Lung (tissue), 12 donors: ENCODE data around the gene ZFR. TPM values are rescaled to one million over a fixed set of nuclear protein-coding genes. Genes with fewer than 3 reads are reported as not detected.
A peak's percentile ranks its signal among the peaks of the same experiment; 100 is the strongest.

Experiments used
- ATAC-seq: fragments of 200-7000 bp; cut with Tn5 transposase; one replicate; pipeline ENCODE4 v1.9.1; 2020; ENCODE audit warnings: moderate number of reproducible peaks; ENCODE audit not compliant: insufficient read depth, low FRiP score
- DNase-seq, 3 donors: peaks; one replicate each; pipeline ENCODE4 v3.0.0-alpha.2; 2013 to 2017
- H3K27ac ChIP-seq, 2 donors: one replicate each; pipeline ENCODE4 v1.5.1; 2013; ENCODE audit warnings: mild to moderate bottlenecking in 2 of 2, moderate library complexity in 2 of 2, control low read depth in 1 of 2, inconsistent platforms in 1 of 2, low read depth in 1 of 2, low read length in 1 of 2
- H3K27me3 ChIP-seq, 3 donors: one replicate each; pipeline ENCODE4 v1.5.1; 2013; ENCODE audit warnings: low read length in 2 of 3; ENCODE audit not compliant: control insufficient read depth in 3 of 3, insufficient read depth in 3 of 3
- H3K36me3 ChIP-seq, 4 donors: one replicate each; pipeline ENCODE4 v1.5.1; 2013; ENCODE audit warnings: low read length in 4 of 4, mild to moderate bottlenecking in 1 of 4, moderate library complexity in 1 of 4; ENCODE audit not compliant: control insufficient read depth in 4 of 4, insufficient read depth in 4 of 4
- H3K4me1 ChIP-seq, 5 donors: one replicate each; pipeline ENCODE4 v1.5.1; 2013; ENCODE audit warnings: low read length in 5 of 5, mild to moderate bottlenecking in 2 of 5, moderate library complexity in 1 of 5; ENCODE audit not compliant: control insufficient read depth in 5 of 5, insufficient read depth in 5 of 5
- H3K4me3 ChIP-seq: one replicate; pipeline ENCODE4 v1.5.1; 2013; ENCODE audit warnings: mild to moderate bottlenecking, control low read depth, moderate library complexity
- H3K9ac ChIP-seq, 2 donors: one replicate each; pipeline ENCODE4 v1.5.1; 2013; ENCODE audit warnings: low read length in 2 of 2, control low read depth in 1 of 2; ENCODE audit not compliant: insufficient read depth in 1 of 2
- H3K9me3 ChIP-seq, 4 donors: one replicate each; pipeline ENCODE4 v1.5.1; 2013; ENCODE audit warnings: low read length in 3 of 4, mild to moderate bottlenecking in 1 of 4, moderate library complexity in 1 of 4; ENCODE audit not compliant: control insufficient read depth in 4 of 4, insufficient read depth in 3 of 4
- CTCF ChIP-seq: IDR thresholded peaks from 2 replicates; pipeline ENCODE4 v1.5.1; 2012; ENCODE audit warnings: mild to moderate bottlenecking; ENCODE audit errors: control extremely low read depth, extremely low read depth
- WGBS, 2 donors: extraction: QIAGEN DNeasy Blood & Tissue Kit; methylation state at CpG; one replicate each; pipeline ENCODE4 v1.1.7; 2013; 5-methylcytosine and 5-hydroxymethylcytosine counted together
- polyA plus RNA-seq, 2 donors: library from polyadenylated mRNA; stranded (reverse); fragments of 200-250 nt; gene quantifications; one replicate each; pipeline ENCODE4 v1.2.1, GENCODE V29; 2013
- total RNA-seq, 2 donors: library from RNA; depleted of rRNA in 1 of 2; stranded (reverse); fragments of >200 nt in 1 of 2; gene quantifications; one replicate each; pipeline ENCODE4 v1.2.1, GENCODE V29; 2014 to 2021
- donor health status: control.
- donor health status: control.
- donor health status: Bipolar disorder and iron deficiency.
- donor health status: healthy.
- donor health status: DM: yes; HTN: yes; CAD: no.

Gene ZFR
- total and polyA plus RNA-seq, 4 donors = 23.0 to 91.8 (median 37.9) TPM

- TF ChIP-seq CTCF = no peak
- Histone ChIP-seq H3K27ac (no peak overlapping the region), H3K36me3 (peaks cover 9 to 44% (median 24%) of the 10 kb centered on the region in 4 donors), H3K4me1 (no peaks in the 10 kb centered on the region), H3K4me3 (no peak overlapping the region), H3K9ac (no peak overlapping the region), H3K9me3 (no peaks in the 10 kb centered on the region), H3K27me3 (no peaks in the 10 kb centered on the region)
- WGBS, 2 donors = 88 to 90% methylated on average over 6 of the region's 6 CpGs
- DNase-seq (no peak), ATAC-seq (no peak)
Observed at GRCh38 chr5:32358611-32359010, 85.9 kb downstream of the ZFR start.

GRCh38 chr5:32357658-32358057 is 86.9 kb downstream of the ZFR start:
- no peak for DNase-seq
- H3K9me3 ChIP-seq = no peaks in the 10 kb centered on the region
- no peaks in the 10 kb centered on the region for H3K27me3 ChIP-seq
- peaks cover 9 to 36% (median 20%) of the 10 kb centered on the region in 4 donors for H3K36me3 ChIP-seq
- TF ChIP-seq CTCF = no peak
- no peak overlapping the region for H3K4me3 ChIP-seq
- no peak overlapping the region for H3K27ac ChIP-seq
- no peaks in the 10 kb centered on the region for H3K4me1 ChIP-seq
- no peak overlapping the region for H3K9ac ChIP-seq
- ATAC-seq = no peak

- DNase-seq = peak in 1 of 3 donors; percentile 60
- TF ChIP-seq CTCF = no peak
- Histone ChIP-seq H3K27ac (no peak overlapping the region), H3K27me3 (no peaks in the 10 kb centered on the region), H3K36me3 (peaks cover 5 to 21% (median 11%) of the 10 kb centered on the region in 4 donors), H3K4me1 (no peaks in the 10 kb centered on the region), H3K4me3 (no peak overlapping the region), H3K9me3 (no peaks in the 10 kb centered on the region), H3K9ac (no peak overlapping the region)
- ATAC-seq = no peak
- 69 to 87% methylated on average over 4 of the region's 4 CpGs for WGBS, 2 donors
Observed at GRCh38 chr5:32355686-32356085, 88.9 kb downstream of the ZFR start.

- no peak for TF ChIP-seq CTCF
- H3K36me3 ChIP-seq = peaks cover 2 to 17% (median 8%) of the 10 kb centered on the region in 4 donors
- WGBS, 2 donors = 96 to 98% methylated on average over 9 of the region's 9 CpGs
- no peaks in the 10 kb centered on the region for H3K27me3 ChIP-seq
- H3K4me3 ChIP-seq = no peak overlapping the region
- H3K9ac ChIP-seq = no peak overlapping the region
- no peak overlapping the region for H3K27ac ChIP-seq
- DNase-seq (no peak), ATAC-seq (no peak)
- no peaks in the 10 kb centered on the region for H3K4me1 ChIP-seq
- no peaks in the 10 kb centered on the region for H3K9me3 ChIP-seq
Observed at GRCh38 chr5:32353420-32353819, 91.1 kb downstream of the ZFR start.
